GM12801 (cell line): ENCODE data around the gene SCARF2.

Experiments used
- TF ChIP-seq, protein P1 (sequence below): IDR thresholded peaks from one replicate; pipeline ENCODE4 v1.5.1; 2011; ENCODE audit warnings: control low read depth; ENCODE audit not compliant: insufficient read length; ENCODE audit errors: extremely low read depth

SCARF2 gene

DNA sequence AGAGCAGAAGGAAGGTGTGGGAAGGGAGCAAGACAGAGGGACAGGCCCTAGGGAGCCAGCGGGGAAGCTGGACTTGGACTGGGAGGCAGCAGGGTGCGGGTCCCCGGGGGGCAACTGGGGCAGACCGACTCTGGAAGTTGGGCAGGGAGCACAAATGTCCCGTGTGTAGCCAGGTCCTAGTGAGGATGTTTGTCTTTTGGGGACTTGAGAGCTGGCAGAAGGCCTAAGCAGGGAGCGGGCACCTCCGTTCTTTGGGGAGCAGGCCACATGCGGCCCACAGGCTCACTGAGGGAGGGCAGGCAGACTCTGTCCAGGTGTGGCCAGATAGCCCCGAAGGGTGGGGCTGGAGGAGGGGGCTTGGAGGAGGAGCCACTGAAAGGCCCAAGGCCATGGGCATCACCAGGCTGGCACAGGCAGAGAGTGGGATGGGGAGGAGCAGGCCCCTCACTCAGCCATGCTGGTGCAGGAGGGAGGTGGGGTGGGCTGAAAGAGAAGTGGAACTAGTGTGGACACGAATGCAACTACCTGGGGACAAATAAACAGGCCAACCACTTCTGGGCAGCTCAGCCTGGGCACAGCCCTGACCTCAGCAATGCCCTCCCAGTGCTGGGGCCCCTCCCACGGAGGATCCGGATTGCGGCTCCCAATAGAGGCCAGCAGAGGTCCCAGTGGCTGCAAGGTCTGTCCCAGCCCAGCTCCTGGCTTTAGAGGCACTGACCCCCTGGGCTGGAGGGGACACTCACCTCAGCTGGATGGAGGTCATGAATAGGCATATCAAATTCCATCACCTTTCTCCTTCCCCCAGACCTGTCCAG is 1.3 kb upstream of the SCARF2 start:
- TF ChIP-seq, protein P1, sequence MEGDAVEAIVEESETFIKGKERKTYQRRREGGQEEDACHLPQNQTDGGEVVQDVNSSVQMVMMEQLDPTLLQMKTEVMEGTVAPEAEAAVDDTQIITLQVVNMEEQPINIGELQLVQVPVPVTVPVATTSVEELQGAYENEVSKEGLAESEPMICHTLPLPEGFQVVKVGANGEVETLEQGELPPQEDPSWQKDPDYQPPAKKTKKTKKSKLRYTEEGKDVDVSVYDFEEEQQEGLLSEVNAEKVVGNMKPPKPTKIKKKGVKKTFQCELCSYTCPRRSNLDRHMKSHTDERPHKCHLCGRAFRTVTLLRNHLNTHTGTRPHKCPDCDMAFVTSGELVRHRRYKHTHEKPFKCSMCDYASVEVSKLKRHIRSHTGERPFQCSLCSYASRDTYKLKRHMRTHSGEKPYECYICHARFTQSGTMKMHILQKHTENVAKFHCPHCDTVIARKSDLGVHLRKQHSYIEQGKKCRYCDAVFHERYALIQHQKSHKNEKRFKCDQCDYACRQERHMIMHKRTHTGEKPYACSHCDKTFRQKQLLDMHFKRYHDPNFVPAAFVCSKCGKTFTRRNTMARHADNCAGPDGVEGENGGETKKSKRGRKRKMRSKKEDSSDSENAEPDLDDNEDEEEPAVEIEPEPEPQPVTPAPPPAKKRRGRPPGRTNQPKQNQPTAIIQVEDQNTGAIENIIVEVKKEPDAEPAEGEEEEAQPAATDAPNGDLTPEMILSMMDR, result no peak

DNA sequence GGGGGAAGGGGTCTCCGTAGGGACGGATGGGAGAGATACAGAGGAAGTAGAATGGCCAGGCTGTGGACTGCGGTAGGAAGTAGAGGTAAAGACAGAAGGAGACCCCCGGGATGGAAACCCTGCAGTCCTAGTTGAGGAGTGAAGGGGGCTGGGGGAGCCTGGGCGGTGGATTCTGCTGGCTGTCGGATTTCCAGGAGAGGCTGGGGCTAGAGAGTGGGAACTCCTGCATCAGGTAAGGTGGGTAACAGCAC is 727 bp upstream of the SCARF2 start:
- TF ChIP-seq, protein P1, result no peak

DNA sequence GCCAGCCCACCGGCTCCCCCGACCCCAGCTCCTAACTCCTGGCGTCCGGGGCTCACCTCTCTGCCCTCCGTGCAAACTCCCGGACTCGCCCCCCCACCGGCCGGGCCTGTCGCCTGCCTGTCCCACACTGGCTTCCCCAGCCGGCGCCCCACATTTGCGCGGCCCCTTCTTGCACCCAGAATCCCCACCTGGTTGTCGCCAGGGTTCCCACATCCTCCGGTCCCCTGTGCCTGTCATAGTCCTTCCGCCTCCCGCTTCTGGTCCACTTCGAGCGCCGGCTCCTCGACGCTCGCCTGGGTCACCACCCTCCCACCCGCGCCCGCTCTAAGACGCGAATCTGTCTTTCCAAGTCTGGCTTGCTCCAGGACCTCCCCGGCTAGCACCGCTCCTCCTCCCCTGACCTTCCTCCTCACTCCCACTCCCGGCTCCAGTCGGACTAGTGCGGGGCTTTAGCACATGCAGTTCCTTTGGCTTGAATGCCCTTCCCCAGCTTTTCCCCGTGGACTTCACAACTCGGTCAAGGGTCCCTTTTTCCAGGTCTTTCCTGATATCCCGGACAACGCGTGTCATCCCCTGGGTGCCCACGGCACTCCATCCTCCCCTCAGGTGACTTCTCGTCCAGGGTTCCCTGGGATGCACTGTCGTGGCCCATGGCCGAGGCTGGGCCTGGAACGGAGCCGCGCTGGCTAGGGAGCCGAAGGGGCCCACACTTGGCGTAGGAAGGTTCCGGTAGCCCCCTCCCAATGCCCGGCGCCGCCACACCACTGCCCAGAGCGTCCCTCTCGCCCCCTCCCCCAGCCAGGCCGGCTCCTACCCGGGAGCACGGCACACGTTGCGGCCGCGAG is 635 bp downstream of the SCARF2 start:
- TF ChIP-seq, protein P1, result no peak

DNA sequence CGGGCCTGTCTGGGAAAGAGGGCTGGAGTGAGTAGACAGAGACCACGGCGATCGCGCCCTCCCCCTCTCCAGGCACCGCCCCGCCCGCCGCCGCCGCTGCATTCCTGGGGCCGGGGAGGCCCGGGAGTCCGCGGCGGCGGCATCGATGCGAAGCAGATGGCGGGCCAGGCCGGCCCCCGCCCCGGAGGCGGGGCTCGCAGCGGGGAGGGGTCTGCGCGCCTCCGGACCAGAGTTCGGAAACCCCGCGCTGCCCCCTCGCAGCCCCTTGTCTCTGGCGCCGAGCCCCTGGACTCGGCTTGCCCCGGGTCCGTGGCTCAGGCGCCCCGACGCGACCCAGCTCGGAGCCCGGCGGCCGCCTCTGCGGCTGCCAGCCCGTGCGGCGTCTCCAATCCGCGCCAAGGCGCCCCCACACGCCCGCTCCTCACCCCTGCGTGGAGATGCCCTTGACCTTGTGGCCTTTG is 1.3 kb downstream of the SCARF2 start:
- TF ChIP-seq, protein P1, result no peak

DNA sequence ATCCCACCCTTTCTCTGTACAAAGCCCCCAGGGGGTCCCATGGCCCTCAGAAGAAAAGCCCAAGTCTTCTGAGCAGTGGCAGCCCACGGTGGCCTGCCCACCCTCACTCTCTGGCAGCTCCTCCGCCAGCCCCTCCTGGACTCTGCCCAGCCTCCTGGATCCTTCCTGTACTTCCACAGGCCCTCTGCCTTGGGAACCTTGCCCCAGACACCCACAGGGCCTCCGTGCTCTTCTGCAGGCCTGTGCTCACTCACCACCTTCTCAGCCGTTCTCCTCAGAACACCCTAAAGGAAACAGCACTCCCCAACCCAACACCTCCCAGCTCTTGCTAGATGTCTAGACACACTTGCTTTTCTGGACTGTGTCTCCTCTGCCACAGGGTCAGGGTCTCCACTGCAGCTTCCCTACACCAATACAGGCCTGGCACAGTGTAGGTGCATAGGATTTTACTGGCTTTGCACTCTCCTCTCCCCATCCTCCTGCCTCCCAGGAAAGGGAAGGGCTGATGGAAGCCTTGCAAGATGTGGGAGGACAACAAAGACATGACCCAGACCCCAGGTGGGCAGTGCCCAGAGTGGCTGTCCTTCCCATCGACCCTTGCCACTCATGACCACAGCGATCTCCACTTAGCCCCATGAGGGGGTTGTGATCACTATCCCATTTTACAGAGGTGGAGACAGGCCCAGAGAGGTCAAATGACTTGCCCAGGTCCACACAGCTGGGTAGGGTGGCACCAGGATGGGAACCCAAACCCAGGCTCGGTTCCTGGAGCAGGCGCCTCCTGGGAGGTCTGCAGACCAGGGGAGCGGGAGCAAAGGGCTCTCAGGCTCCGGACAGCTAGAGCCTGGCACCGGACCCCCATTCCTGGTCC is 2.0 kb downstream of the SCARF2 start:
- TF ChIP-seq, protein P1, result no peak

DNA sequence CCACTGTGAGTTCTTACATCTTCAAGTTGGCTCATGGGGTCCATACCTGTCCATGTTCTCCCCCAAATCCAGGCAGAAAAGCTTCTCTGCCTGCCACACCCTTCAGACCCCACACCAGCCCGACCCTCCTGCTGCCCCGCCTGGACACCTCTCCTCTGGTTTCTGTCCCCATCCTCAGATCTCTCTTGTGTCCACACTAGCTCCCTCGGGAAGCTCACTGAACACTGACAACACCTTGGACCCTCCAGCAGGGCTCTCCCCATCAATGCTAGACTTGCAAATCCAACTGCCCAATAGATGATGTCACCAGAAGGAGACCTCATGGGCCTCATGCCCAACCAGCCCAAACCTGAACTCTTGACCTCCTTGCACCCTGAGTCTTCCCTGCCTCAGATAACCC is 2.9 kb downstream of the SCARF2 start:
- TF ChIP-seq, protein P1, result no peak

DNA sequence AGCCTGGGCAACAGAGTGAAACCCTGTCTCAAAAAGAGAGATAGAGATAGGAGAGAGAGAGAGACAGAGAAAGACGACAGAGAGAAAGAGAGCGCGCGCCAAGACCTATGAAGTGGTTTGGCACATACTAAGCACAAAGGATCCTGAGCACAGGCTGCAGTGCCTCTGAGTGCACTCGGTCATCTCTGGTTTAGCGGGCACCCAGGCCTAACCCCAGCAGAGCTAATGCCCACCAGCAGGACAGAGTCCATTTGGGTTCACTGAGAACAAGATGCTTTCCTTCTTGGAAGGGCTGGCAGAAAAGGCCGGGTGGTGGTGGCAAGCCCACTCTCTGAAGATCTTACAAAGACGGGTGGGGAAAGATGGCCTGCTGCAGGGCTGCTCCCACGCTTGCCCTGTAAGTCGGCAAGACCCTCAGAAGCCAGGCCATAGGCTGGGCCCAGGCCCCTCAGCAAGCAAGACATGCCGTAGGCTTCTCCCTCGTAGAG is 3.3 kb downstream of the SCARF2 start:
- TF ChIP-seq, protein P1, result no peak
